ENCODE results near the gene CMTM4. TPM values are rescaled to one million over a fixed set of nuclear protein-coding genes. Genes with fewer than 3 reads are reported as not detected.
A peak's percentile ranks its signal among the peaks of the same experiment; 100 is the strongest.

Gene CMTM4
- total and polyA plus RNA-seq, 2 of the 8 experiments (the other 6 are each of a cell fraction or from before 2014, with no cell fraction given) = 35.3 to 51.7 TPM

GRCh38 chr16:66651474-66651765 is 45.1 kb downstream of the CMTM4 start:
- no peaks in the 10 kb centered on the region for H3K27me3 ChIP-seq (replicated peaks in 1 of 4; ENCODE audit: control insufficient read depth in 3 of 4, extremely low read depth in 1 of 4, insufficient read depth in 3 of 4, low read length in 3 of 4)
- no peak overlapping the region for H3K56ac ChIP-seq (replicated peaks; ENCODE audit: insufficient read length, low read depth, low read length)
- ChIA-PET CTCF (ENCODE audit: partially characterized antibody) (interaction anchor here (0.5 to 4.0 kb wide), 50 partner anchors 8 to 1569 kb away, joined by 3 to 58 read pairs (median 5); partner anchors contain the start of gene CMTM3), POLR2A (ENCODE audit: partially characterized antibody) (interaction anchor here (1.3 to 2.7 kb wide), 4 partner anchors 10 to 44 kb away, joined by 4 to 9 read pairs (median 7); no protein-coding TSS in a partner anchor)
- peak overlapping the region; percentile 37 to 65 for H3K4me2 ChIP-seq (ENCODE audit: insufficient read depth in 1 of 2, low read depth in 2 of 2, low read length in 2 of 2)
- no peaks in the 10 kb centered on the region for H3K36me3 ChIP-seq (ENCODE audit: control insufficient read depth in 2 of 4, insufficient read depth in 4 of 4, low read length in 3 of 4)
- H4K91ac ChIP-seq (replicated peaks; ENCODE audit: insufficient read length, low read length) = no peak overlapping the region
- H2BK15ac ChIP-seq (ENCODE audit: low read length) = no peak overlapping the region
- H2BK20ac ChIP-seq (ENCODE audit: low read length) = no peak overlapping the region
- FAIRE-seq = no peak
- 50% methylated on average over 2 of the region's 2 CpGs; no CpG with 5 or more reads in 1 of the 2 experiments for WGBS, 2 experiments (ENCODE audit: extremely low coverage in 1 of 2, insufficient coverage in 1 of 2, insufficient read length in 1 of 2, insufficient replicate concordance in 2 of 2, low coverage in 1 of 2, low lambda C conversion rate in 2 of 2, missing lambda C conversion rate in 1 of 2)
- no peak overlapping the region for H4K8ac ChIP-seq (ENCODE audit: extremely low read depth, insufficient read depth, low read length)
- no peak overlapping the region for H3K14ac ChIP-seq (ENCODE audit: insufficient read length)
- H2AFZ ChIP-seq (ENCODE audit: low read length) = no peak overlapping the region
- peak overlapping the region in 3 of 4 experiments; percentile 5 to 47 (median 27); a peak in 4 of 8 replicates for H3K4me3 ChIP-seq (ENCODE audit: extremely low read depth in 1 of 4, insufficient read depth in 2 of 4, low read depth in 3 of 4, low read length in 4 of 4)
- H3K23ac ChIP-seq (ENCODE audit: insufficient read length) = no peak overlapping the region
- no peaks in the 10 kb centered on the region for H3K9me3 ChIP-seq (ENCODE audit: insufficient read depth in 2 of 2, low read depth in 1 of 2, low read length in 1 of 2)
- DNase-seq (ENCODE audit: low read depth in 1 of 2, low spot score in 2 of 2) = no peak
- no peak overlapping the region for H3K27ac ChIP-seq (ENCODE audit: low read depth, low read length)
- TF ChIP-seq CBX5 (IDR thresholded peaks at IDR 0.05; ENCODE audit: low read depth, low read length) (no peak), RAD21 (IDR thresholded peaks at IDR 0.05 in 1 of 2, conservative IDR thresholded peaks at IDR 0.05 in 1 of 2; ENCODE audit: low read depth in 2 of 2, low read length in 2 of 2) (0 out of 4 replicates have a peak, but pooled peaks of 1 of the 2 experiments have one; percentile 6)
- no peak overlapping the region for H2BK12ac ChIP-seq (ENCODE audit: low read depth, low read length)
- no peak overlapping the region for H4K5ac ChIP-seq (ENCODE audit: insufficient read length, low read depth, low read length)
- H2AK5ac ChIP-seq (ENCODE audit: low read depth, low read length) = no peak overlapping the region
- H2BK5ac ChIP-seq (ENCODE audit: low read depth, low read length) = no peak overlapping the region
- peaks cover 5% of the 10 kb centered on the region; the same call in 1 of the 2 replicates for H3K79me1 ChIP-seq (ENCODE audit: low read depth, low read length)
- H3K23me2 ChIP-seq (ENCODE audit: low read depth, low read length) = no peaks in the 10 kb centered on the region
- no peak overlapping the region for H3K9ac ChIP-seq (replicated peaks in 1 of 4; ENCODE audit: extremely low read depth in 1 of 4, low read depth in 3 of 4, low read length in 3 of 4)
- H3K18ac ChIP-seq (ENCODE audit: extremely low read depth, low read length) = no peak overlapping the region
- peaks cover 0 to 5% (median 3%) of the 10 kb centered on the region in 4 experiments; a peak in 3 of 7 replicates for H3K4me1 ChIP-seq (replicated peaks in 1 of 4; ENCODE audit: control insufficient read depth in 3 of 4, insufficient read depth in 4 of 4, low read length in 3 of 4)
- H2BK120ac ChIP-seq (replicated peaks; ENCODE audit: low read depth, low read length) = no peak overlapping the region
- H3K4ac ChIP-seq (replicated peaks; ENCODE audit: insufficient read length, low read depth, low read length) = no peak overlapping the region
- peaks cover 0 to 6% of the 10 kb centered on the region in 2 experiments for H4K20me1 ChIP-seq (replicated peaks in 1 of 2; ENCODE audit: control insufficient read depth in 1 of 2, insufficient read depth in 2 of 2, low read length in 2 of 2)
- peaks cover 3 to 10% of the 10 kb centered on the region in 2 experiments; a peak in 3 of 4 replicates for H3K79me2 ChIP-seq (ENCODE audit: control insufficient read depth in 1 of 2, insufficient read depth in 2 of 2, low read length in 2 of 2)

Data from H1 (cell line).